Measurements from ENCODE around the gene BCL11A.

Gene BCL11A

DNA sequence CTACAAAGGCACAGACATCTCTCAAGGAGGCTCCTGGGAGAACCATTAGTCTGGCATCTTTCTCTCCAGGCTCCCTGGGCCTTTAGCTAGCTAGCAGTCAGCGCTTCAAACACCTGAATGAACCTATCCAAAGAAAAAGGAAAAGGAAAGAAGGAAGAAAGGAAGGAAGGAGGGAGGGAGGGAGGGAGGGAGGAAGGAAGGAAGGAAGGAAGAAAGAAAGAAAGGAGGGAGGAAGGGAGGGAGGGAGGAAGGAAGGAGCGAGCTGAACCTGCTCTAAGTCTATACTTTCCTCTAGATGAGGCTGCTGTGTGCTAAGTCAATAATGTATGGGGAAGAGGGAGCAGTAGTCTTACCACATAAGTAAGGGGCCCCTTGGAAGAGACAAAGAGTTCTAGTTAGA is 5.1 kb upstream of the BCL11A start:
- no peak for DNase-seq

DNA sequence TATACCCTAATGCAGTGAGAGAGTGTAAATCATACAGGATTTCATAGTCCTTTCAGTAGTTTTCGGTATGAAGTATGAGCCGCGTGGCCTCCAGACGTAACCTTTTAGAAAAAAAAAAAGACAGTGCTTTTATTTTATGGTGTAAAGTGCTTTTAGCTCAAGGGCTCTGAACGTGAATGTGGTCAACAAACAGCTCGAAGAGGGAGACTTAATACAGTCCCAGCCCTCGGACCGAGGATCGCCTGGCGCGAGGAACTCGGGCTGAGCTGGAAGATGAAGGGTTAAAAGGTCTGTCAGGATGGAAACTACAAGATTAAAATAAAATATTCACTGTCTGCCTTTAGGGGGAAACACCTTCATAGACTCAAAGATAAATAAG is 4.0 kb upstream of the BCL11A start:
- no peak for DNase-seq

DNA sequence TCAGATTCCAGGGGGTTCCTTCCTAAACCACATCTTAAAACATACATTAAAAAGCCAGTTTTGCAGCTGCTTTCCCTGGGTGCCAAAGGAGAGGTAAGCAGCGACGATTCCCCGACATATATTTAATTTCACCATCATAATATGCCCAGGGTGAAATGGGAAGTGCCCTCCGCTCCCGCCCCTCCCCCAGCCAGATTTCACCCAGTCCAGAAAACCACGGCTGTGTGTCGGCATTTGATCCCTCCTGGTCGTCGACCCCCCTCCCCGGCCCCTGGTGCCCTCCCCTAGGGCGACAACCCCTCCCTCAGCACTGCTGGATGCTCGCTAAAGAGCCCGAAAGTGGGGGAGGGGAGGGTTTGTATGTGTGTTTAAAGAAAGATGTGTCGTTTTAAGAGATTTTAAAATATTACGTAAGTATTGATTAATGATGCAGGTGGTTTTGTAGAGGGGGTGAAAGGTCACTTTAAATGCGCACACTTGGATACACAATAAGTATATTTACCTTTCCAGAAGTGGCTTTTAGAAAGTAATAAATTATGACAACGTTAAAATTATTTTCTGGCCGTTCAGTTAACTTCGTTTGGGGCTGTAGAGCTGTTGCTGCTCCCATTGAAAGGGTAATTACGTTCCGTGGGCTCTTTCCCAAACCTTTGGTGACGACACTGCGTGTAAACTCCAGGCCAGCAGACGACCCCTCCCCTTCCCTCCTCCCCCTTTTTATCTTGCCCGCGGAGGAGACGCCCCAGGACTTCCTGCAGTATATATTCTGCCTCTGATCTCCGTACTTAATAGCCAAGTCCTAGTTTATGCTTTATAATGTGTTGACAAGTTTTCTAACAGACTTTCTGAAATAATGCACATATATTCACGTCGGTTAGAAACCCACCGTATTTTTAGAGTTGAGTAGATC is 3.4 kb upstream of the BCL11A start:
- DNase-seq, result no peak

DNA sequence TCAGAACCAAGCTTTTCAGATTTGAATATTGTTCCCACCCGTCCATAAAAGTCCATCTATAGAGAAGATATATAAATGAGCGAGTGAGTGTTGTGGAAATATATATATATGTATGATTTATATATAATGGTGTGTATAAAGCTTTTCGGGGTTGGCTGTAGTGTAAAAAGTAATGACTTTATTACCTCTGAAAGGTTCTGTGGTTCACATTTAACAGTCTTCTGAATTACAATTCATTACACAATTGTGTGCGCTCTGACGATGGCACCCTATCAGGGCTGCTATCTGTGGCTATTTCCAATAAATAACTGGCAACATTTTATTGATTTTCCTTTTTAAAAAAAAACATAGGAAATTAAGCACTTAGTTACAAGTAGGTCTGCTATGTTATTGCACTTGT is 2.7 kb upstream of the BCL11A start:
- DNase-seq, result no peak

DNA sequence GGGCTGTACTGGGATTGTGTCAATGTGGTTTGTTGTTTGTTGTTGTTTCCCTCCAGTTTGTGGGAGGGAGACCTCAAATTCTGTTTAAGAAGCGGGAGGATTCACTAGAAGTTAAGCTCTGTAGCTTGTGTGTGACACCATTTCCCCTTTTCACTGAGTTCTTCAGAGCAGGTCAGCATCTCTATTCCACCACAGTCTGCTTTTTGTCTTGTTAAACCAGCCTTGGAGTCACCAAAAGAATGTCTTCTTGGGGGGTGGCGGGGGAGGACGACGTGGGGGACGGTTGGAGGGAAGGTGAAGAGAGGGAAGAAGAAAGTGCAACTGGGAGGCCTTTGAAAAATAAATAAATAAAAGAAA is 2.3 kb upstream of the BCL11A start:
- no peak for DNase-seq

DNA sequence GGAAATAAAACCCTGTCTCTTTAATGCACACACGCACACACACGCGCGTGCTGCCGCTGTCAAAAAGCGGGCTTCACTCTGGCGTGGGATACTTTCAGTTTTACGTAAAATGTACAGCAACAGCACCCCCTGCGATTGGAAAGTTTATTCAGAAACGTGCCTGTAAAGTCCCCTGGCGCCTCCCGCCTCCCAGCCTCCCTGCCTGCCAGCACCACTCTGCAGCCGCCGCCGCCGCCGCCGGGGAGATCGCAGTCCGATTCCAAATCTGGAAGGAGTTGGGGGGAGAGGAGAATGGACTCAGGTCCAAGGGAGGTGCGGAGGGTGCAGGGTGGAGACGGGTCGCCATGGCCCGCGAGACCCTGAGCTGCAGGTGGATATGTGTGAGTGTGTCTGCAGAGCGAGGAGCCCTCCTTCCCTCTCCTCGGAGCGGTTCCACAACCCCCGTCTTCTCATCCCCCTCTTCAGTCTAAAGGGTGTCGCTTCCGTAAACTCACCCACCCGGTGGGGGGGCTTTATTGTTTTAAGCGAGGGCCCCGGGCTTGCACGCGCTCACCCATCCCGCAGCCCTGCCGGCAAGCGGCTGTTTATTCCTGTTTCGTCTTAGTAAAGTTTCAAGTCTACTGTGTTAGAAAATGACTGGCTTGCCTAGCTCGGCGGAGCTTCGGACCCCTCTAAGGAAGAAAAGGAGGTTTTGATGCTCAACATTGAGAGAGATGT is 1.8 kb upstream of the BCL11A start:
- peak; percentile 70 for DNase-seq

DNA sequence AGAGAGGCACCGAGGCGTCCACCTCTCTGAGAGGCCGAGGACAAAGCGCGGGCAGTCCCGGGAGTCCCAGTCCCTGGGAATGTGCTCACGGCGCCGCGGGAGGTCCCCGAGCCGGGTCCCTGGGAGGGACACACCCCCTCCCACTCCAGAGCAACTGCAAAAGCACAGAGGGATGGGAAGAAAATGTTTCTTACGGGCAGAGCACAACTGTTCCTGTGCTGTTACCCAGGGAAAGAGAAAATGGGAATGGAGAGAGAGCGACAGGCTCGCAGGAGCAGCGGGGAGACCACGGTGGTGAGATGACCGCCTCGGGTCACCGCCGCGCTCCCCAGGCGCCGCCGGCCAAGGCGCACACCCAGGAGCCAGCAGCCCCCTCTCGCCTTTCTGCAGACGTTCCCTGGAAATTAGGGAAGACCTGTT is 1.2 kb upstream of the BCL11A start:
- peak; percentile 70 for DNase-seq

DNA sequence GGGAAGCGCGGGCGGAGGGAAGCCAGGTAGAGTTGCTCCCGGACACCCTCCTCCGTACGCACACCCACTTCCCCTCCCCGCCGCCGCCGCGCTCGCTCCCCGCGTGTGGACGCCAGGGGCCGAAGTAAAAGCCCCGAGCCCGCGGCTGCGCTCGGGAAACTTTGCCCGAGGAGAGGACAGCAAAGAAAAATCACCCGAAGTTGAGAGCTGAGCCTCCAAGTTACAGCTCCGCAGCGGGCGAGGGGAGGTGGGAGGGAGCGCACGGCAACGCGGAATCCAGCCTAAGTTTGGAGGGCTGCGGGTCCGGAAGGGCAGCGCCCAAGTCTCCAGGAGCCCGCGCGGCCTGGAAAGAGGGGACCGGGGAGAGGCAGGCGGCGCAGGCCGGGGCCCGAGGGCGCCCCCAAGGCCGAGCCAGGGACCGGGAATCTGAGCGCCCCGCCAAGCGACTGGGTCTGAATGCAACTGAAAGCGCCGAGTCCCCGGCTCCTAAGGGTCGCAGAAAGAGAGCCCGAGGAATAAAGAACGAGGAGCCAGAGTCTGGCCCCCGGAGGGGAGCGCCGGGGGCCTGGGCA is 706 bp upstream of the BCL11A start:
- no peak for DNase-seq

DNA sequence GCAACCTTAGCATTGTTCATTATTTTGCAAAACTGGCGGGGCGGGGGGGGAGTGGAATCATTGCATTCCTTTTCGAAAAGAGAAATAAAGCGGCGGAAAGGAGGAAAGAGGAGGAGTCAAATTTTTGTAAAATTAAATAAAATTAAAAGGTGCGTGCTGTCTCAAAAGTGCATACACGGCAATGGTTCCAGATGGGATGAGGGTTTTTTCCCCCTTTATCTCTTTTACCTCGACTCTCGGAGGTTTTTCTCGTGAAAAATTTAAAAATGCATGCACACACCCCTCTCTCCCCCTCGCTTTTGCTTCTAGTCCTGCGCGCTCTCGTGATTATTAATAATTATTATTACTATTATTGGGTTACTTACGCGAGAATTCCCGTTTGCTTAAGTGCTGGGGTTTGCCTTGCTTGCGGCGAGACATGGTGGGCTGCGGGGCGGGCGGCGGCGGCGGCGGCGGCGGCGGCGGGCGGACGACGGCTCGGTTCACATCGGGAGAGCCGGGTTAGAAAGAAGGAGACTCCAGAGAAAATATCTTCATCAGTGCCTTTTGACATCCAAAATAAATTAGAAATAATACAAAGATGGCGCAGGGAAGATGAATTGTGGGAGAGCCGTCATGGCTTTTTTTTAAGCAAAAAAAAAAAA is 481 bp downstream of the BCL11A start:
- peak; percentile 64 for DNase-seq

DNA sequence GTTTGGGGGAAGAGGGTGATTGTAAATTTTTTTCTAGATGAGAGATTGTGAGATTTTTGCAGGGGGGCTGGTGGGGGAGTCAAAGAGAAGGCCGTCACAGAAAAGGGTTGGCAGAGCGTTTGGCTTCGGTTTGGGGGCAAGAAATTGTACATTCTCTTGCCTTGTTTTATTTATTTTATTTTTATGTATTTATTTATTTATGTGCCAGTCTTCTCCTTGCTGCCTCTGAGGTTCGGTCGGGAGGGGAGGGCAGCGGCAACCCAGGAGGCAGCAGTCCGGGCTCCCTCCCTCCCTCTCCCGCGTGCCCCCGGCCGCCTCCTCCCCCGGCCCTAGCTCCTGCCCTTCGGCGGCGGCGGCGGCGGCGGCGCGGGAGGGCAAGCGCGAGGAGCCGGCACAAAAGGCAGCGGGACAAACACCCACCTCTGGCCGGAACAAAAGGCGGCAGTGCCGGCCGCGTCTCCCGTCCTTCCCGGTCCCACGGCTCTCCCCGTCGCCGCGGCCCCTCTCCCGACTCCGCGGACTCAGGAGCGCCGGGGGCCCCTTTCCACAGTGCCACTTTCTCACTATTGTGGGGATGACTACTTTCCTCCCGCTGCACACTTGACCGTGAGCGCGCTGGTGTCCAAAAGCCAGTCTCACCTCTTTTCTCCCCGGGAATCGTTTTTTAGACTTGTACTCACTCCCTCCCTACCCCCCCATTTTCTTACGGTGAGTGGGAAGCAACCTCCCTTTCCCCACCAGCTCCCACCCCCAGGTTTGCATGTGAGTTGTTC is 1.2 kb downstream of the BCL11A start:
- DNase-seq, result peak; percentile 66

DNA sequence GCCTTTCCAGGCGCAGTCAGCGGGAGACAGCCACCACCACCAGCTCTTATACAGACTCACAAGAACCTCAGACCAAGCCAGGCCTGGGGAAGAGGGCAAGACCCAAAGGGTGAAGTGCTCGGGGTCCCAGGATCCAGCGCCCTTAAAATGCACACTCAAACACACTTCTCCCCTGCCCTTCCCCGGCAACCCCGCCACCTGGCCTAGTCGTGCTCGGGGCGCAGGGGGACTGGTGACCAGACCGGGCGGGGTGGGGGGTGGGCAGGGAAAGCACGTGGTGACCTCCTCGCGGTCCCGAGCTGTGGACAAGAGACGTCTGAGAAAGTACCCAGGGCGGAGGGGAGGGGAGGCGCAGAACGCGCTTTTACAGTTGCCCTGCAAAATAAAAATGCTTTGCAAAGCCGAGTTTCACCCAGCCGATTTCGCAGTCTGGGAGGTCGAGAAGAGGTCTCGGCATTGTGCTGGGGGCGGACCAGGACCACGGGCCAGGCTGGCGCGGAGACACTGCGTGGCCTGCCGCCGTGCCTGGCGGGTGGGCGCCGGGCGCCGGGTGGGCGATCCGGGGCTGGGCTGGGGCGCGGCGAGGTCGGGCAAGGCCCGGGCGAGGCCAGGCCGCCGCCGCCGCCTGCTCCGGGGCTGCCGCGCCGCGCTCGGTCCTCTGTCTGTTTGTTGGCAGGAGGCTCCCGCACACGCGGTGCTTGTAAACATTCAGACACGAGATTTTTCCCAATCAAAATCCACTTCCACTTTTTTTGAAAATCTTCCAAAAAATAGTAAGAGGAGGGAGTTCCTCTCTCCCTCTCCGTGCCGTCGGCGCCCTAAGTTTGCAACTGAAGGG is 2.0 kb downstream of the BCL11A start:
- peak; percentile 66 for DNase-seq

DNA sequence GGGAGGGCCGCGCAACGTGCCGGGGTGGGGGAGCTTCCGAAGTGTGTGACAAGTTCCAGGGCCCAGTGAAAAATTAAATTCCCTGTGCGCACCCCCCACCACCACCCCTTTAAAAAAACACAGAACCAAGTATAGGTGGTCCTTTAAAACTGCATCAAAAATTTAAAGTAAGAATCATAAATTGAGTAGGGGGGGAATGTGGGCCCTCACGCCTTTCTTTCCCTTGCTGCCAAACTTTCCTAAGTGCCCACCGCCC is 2.5 kb downstream of the BCL11A start:
- DNase-seq, result no peak

DNA sequence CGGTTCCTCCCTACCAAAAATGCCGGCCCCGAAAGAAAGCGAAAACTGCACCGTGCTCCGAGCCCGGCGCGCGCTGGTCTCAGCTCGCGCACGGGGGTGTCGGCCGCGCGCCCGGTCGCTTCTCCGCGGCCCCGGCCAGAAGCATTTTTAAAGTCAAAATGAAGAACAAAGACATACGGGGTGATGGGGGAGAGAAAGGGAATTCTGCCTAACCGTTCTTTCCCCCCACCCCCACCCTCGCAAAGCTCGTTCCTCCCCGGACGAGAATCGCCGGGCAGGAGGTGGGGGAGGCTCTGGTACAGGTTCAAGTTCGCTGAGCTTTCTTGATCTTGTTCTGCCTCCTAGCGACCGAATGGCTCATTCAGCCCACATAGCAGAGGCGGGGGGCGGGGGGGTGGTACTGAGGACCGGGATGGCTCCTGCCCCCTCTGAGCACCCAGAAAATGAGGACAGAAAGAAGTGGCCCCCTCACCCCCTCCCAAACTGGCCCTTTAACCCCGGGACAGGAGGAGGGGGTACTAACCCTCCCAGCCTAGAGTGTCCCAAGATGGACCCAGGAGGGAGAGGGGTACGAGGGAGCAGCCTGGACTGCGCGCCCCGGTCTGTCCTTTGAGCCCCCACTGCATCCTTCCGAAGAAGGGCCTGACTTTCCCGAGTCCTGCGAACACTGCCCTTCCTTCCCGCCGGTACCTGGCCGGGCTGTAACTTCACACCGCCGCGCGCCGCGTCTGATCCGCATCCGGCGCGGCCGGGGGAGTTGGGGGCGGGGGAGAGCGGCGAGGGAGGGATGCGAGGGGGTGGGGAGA is 3.1 kb downstream of the BCL11A start:
- DNase-seq, result peak; percentile 86

DNA sequence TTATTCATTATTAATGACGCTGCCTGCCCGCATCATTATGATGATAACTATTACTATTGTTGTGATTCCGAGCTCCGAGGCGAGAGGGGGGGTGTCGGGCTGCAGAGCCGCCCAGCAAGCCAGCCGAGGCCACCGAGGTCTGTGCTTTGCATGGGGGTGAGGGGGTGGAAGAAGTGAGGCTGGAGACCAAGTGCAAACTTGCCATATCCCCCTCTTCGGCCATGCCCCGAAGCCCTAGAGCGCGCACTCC is 3.6 kb downstream of the BCL11A start:
- no peak for DNase-seq

DNA sequence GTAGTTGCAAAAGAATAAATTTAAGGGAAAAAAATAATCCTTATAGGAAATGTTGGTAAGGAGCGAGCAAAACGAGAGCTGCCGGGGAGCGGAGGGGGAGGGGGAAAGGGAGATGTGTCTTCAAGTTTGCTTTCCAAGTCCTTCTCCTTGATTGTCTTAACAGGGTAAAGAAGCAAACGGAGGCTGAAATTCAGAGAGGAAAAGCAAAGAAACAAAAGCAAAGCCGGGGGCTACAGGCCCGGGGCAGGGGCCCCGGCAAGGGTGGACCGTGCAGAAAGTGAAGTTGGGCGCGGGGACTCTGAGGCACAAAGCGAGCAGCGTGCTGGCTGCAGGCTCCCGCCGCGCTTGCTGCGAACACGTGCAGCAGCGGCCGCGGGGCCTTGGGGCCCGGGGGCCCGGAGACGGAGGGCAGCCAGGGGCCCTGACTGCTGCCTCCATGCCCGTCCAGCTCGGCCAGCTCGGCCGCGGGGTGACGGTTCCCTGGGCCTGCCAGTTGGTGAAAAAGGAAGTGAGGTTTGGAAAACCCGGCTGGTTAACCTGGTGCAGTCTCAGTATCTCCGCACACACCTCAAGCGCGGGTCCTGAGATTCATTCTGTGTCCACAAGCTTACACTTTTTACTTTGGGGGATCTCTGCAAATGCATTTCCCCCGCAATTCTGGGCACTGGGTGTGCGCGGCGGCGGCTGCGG is 4.1 kb downstream of the BCL11A start:
- DNase-seq, result peak; percentile 59

DNA sequence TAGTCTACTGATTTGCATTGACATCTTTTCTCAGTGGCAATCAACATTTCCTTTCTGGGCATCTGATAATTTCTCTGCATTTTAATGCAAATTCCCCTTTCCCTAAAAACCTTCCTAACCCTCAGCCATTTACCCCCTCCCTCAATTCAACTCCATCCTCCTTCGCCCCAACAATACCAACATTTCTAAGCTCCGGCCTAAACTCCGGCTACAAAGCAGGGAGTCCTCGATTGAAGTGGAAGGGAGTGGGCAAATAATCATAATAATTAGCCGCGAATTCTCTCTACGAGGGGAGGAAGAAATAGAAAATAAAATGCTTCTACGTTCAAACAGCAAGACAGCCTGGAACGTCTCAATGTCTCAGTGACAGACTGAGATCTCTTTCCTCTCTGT is 4.6 kb downstream of the BCL11A start:
- peak; percentile 59 for DNase-seq

DNA sequence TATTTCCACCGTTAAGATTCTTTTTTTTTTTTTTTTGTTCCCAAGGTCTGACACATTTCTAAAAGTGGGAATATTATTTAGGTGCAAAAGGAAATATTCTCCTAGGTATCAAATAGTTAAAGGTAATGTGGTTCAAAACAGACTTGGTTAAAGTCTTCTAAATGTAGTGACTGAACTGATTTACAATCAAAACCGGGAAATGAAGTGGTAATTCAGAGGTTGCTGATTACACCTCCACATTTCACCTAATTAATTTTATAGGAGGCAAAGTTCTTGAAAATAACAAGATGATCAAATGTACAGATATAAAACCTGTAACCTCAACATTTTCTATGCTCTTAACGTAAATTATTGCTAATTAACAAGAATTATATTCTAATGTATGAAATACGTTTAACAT is 5.1 kb downstream of the BCL11A start:
- no peak for DNase-seq

DNA sequence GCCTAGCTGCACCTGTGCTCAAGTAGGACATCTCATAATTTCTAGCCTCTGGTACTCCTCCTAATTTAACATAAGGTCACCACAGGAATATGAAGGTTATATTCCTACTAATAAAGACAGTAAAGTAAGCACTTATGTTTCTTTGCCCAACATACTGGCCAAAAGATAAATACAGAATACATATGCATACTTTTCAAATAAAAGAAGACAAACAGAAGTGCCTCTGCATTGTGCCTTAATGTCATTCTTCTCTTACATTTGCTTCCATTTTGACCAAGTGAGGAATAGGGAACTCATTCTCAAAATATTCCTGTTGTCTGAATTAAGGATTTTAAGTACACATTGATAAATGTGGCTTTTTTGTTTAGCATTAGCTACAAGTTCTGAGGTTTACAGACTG is 5.6 kb downstream of the BCL11A start:
- no peak for DNase-seq

DNA sequence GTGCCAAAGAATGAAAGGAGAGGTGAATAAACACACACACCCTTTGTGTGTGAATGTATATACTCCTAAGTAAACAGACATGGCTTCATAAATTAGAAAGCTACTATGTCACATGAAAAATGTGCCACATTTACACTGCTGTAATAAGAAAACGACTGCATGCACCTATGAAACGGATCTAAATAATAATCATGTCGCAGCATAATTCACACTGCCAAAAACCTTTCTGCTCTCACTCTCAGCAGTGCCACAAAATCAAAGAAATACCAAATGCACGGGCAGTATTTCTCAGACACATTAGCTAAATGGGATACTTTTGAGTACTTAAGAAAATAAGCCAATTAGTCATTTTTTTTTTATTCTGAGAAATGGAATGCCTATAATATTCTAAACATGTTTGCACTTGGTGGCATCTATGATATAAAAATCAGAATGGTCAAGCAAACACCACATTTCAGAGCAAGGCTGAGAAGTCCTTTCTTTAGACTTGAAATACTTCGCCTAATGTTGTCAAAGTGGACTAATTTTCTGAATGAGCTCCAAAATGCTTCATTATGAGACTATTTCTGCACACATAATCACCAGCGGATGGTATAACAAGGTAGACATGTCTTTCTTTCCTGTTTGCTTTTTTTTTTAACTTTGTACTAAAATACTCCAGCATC is 6.6 kb downstream of the BCL11A start:
- no peak for DNase-seq

DNA sequence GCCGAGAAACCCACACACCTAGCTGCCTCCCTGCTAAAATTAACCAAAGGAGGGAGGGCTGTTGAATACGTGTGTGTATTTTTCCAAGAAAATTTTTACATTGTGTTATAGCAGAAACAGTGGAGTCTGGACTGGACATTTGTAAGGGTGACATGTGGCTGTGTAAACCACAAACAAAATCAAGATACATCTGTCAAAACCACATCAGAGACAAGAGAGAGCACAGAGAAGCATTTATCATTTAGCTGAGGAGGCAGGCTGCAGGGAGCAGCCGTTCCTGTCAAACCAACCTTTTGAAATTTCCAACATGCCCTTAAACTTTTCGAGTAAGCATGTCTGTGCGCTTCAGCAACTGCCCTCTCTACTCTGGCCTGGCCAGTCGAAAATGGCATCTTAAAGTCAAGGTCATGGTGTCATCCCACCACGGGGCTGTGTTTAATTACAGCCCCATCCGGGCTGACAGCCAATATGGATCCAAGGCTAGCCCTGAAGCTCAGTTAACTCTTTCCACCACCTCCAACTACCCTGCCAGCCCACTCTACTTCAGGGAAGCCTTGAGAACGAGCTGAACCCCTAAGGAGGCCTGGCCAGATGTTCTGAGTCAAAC is 8.4 kb downstream of the BCL11A start:
- DNase-seq, result no peak

Measured in NCI-H526 treated with DMSO at 0.1 percent for 48 hours (cell line).